DMS 273 (cell line): ENCODE data around the gene KIF1C.
"Not testable (repeated sequence)": the region's sequence is repeated elsewhere in the genome, so short reads cannot be mapped to it uniquely, and the experiment has no call there.

Experiments used
- DNase-seq: peaks from one replicate; lab custom pipeline; 2025; ENCODE audit not compliant: unreplicated experiment; lab: John Stamatoyannopoulos, UW

The KIF1C gene

GRCh38 chr17:5042157-5043022 lies 44.6 kb downstream of the KIF1C start:
- no peak for DNase-seq

GRCh38 chr17:5043524-5043923 lies 45.8 kb downstream of the KIF1C start:
- no peak for DNase-seq

GRCh38 chr17:5044630-5045029 lies 46.9 kb downstream of the KIF1C start:
- no peak for DNase-seq

- DNase-seq, result no peak
Measured at GRCh38 chr17:5045496-5045895, 47.7 kb downstream of the KIF1C start.

GRCh38 chr17:5047446-5047845 lies 49.7 kb downstream of the KIF1C start:
- no peak for DNase-seq

- no peak for DNase-seq
Measured at GRCh38 chr17:5049314-5049841, 51.6 kb downstream of the KIF1C start.

- no peak for DNase-seq
Measured at GRCh38 chr17:5050278-5050677, 52.5 kb downstream of the KIF1C start.

GRCh38 chr17:5055543-5055942 lies 57.8 kb downstream of the KIF1C start:
- no peak for DNase-seq

GRCh38 chr17:5065227-5065744 lies 67.5 kb downstream of the KIF1C start:
- DNase-seq, result no peak

GRCh38 chr17:5068236-5068635 lies 70.5 kb downstream of the KIF1C start:
- DNase-seq, result no peak

- DNase-seq, result no peak
Measured at GRCh38 chr17:5069724-5070123, 72.0 kb downstream of the KIF1C start.

GRCh38 chr17:5075472-5075871 lies 77.7 kb downstream of the KIF1C start:
- DNase-seq, result not testable (repeated sequence)

- not testable (repeated sequence) for DNase-seq
Measured at GRCh38 chr17:5077275-5077674, 79.5 kb downstream of the KIF1C start.

- no peak for DNase-seq
Measured at GRCh38 chr17:5077781-5078105, 80.0 kb downstream of the KIF1C start.
